Type B pancreatic cell (in vitro differentiated cells): Measurements from ENCODE around the gene SLC6A3. TPM values are rescaled to one million over a fixed set of nuclear protein-coding genes. Genes with fewer than 3 reads are reported as not detected.

Experiments used
- DNase-seq: peaks from one replicate; pipeline ENCODE4 v3.0.0; 2021; ENCODE audit warnings: mixed read lengths; ENCODE audit not compliant: unreplicated experiment; ENCODE audit errors: extremely low spot score
- H3K27ac Mint-ChIP-seq: 2 replicates; pipeline ENCODE4 v1.8.0; 2021; ENCODE audit warnings: mild to moderate bottlenecking, mixed read lengths
- H3K27me3 Mint-ChIP-seq: 2 replicates; pipeline ENCODE4 v1.8.0; 2021; ENCODE audit warnings: mixed read lengths
- H3K36me3 Mint-ChIP-seq: 2 replicates; pipeline ENCODE4 v1.8.0; 2021; ENCODE audit warnings: mixed read lengths
- H3K4me1 Mint-ChIP-seq: one replicate; pipeline ENCODE4 v1.8.0; 2021; ENCODE audit warnings: mixed read lengths; ENCODE audit not compliant: unreplicated experiment
- H3K4me3 Mint-ChIP-seq: 2 replicates; pipeline ENCODE4 v1.8.0; 2021; ENCODE audit warnings: mild to moderate bottlenecking, mixed read lengths
- H3K9me3 Mint-ChIP-seq: 2 replicates; pipeline ENCODE4 v1.8.0; 2021; ENCODE audit warnings: mixed read lengths
- CTCF ChIP-seq: fragments of 200-600 bp; sonication (generic); conservative IDR thresholded peaks from 2 replicates; pipeline ENCODE4 v1.5.0; 2021; ENCODE audit warnings: antibody characterized with exemption, mild to moderate bottlenecking
- total RNA-seq: library from RNA; stranded (reverse); gene quantifications from 2 replicates; pipeline ENCODE4 v1.2.1, GENCODE V29; 2021; ENCODE audit warnings: low replicate concordance

The SLC6A3 gene
- total RNA-seq, 1 donor from 2014 or later, result 0.19 TPM

- H3K4me3 Mint-ChIP-seq, result no peak overlapping the region
- H3K9me3 Mint-ChIP-seq, result no peaks in the 10 kb centered on the region
- no peaks in the 10 kb centered on the region for H3K4me1 Mint-ChIP-seq
- no peak for TF ChIP-seq CTCF
- no peaks in the 10 kb centered on the region for H3K36me3 Mint-ChIP-seq
- no peak for DNase-seq
- peaks cover 41% of the 10 kb centered on the region for H3K27me3 Mint-ChIP-seq
- no peak overlapping the region for H3K27ac Mint-ChIP-seq
These were observed 86.1 kb downstream of the SLC6A3 start for GRCh38 chr5:1359031-1359645.

GRCh38 chr5:1358726-1359025, 86.6 kb downstream of the SLC6A3 start:
- Mint-ChIP-seq H3K36me3 (no peaks in the 10 kb centered on the region), H3K4me3 (no peak overlapping the region), H3K27ac (no peak overlapping the region), H3K4me1 (no peaks in the 10 kb centered on the region), H3K9me3 (no peaks in the 10 kb centered on the region), H3K27me3 (peaks cover 37% of the 10 kb centered on the region)
- no peak for DNase-seq
- no peak for TF ChIP-seq CTCF

DNA sequence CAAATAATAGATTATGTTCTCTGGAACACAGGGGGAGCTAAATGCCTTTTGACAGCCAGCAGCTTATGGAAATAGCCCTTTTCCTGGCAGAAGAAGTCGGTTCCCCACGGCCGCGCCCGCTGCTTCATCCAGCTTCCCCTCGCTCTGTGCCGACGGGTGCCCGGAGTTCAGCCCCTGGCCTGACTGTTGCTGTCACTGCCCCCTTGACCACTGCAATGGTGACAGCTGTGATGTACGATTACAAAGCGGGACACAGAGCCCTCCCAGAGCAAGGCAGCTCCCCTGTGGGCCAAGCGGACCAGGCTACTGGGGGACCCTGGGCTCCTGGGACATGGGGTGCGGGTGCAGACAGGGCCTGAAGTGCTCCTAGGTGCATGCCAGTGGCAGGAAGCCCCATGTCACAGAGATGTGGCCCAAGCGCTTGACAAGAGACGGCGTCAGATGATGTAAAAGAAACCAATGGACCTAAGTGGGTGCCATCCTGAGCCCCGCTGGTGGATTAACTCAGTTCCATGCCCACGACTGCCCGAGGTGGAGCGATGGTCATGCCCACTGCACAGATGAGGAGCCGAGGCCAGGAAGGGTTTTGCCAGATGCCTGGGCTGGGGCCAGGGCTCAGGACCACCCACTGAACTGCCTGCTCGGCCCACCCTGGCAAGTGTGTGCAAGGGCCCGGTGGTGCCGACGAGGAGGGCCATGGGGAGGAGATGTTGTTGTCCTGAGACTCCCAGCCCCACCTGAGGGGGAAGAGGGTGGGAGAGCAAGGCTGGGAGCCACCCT, 87.1 kb downstream of the SLC6A3 start:
- Mint-ChIP-seq H3K36me3 (no peaks in the 10 kb centered on the region), H3K4me1 (no peaks in the 10 kb centered on the region), H3K4me3 (no peak overlapping the region), H3K27ac (no peak overlapping the region), H3K27me3 (peaks cover 35% of the 10 kb centered on the region), H3K9me3 (no peaks in the 10 kb centered on the region)
- no peak for TF ChIP-seq CTCF
- DNase-seq, result no peak

GRCh38 chr5:1356873-1357787, 88.1 kb downstream of the SLC6A3 start:
- H3K27me3 Mint-ChIP-seq, result peaks cover 34% of the 10 kb centered on the region
- no peaks in the 10 kb centered on the region for H3K9me3 Mint-ChIP-seq
- H3K27ac Mint-ChIP-seq, result no peak overlapping the region
- H3K4me3 Mint-ChIP-seq, result no peak overlapping the region
- no peak for TF ChIP-seq CTCF
- H3K36me3 Mint-ChIP-seq, result no peaks in the 10 kb centered on the region
- no peak for DNase-seq
- no peaks in the 10 kb centered on the region for H3K4me1 Mint-ChIP-seq

GRCh38 chr5:1354576-1354975, 90.7 kb downstream of the SLC6A3 start:
- Mint-ChIP-seq H3K27ac (no peak overlapping the region), H3K4me1 (no peaks in the 10 kb centered on the region), H3K9me3 (no peaks in the 10 kb centered on the region), H3K36me3 (no peaks in the 10 kb centered on the region), H3K4me3 (no peak overlapping the region), H3K27me3 (peaks cover 35% of the 10 kb centered on the region)
- TF ChIP-seq CTCF, result no peak
- no peak for DNase-seq
